Erythroblast (primary cell): ENCODE measurements around the gene D2HGDH.

Source experiments
- GATA1 ChIP-seq: IDR thresholded peaks from 2 replicates; pipeline ENCODE4 v1.6.1; 2011; ENCODE audit warnings: low read depth, mild to moderate bottlenecking, control low read depth, low read length, moderate library complexity
- POLR2A ChIP-seq: IDR thresholded peaks from 2 replicates; pipeline ENCODE4 v1.6.1; 2011; ENCODE audit warnings: mild to moderate bottlenecking, low read length

- TF ChIP-seq POLR2A: no peak
- no peak for TF ChIP-seq GATA1
Observed at GRCh38 chr2:241795021-241795999, 60.9 kb downstream of the D2HGDH start.
